Panc1 (cell line): ENCODE data around the gene LMNA.

ENCODE experiments used
- POLR2AphosphoS5 ChIP-seq: IDR thresholded peaks from 2 replicates; pipeline ENCODE4 v1.6.1; 2012; ENCODE audit warnings: mild to moderate bottlenecking, low read depth, low read length, moderate library complexity
- TCF7L2 ChIP-seq: IDR thresholded peaks from 2 replicates; pipeline ENCODE4 v1.6.1; 2011; ENCODE audit warnings: mild to moderate bottlenecking, low read depth, low read length, inconsistent platforms
- TF ChIP-seq, protein P1 (sequence below): fragments of 450-650 bp; IDR thresholded peaks from 2 replicates; pipeline ENCODE4 v1.5.1; 2017; ENCODE audit warnings: mild to moderate bottlenecking
- TF ChIP-seq, protein P2 (sequence below), 2 experiments: IDR thresholded peaks; 2 replicates each; pipeline ENCODE4 v1.6.1; 2011 to 2012; ENCODE audit warnings: low read depth in 2 of 2, control low read depth in 1 of 2, low read length in 1 of 2, mild to moderate bottlenecking in 1 of 2, moderate library complexity in 1 of 2; ENCODE audit not compliant: insufficient read depth in 1 of 2

DNA sequence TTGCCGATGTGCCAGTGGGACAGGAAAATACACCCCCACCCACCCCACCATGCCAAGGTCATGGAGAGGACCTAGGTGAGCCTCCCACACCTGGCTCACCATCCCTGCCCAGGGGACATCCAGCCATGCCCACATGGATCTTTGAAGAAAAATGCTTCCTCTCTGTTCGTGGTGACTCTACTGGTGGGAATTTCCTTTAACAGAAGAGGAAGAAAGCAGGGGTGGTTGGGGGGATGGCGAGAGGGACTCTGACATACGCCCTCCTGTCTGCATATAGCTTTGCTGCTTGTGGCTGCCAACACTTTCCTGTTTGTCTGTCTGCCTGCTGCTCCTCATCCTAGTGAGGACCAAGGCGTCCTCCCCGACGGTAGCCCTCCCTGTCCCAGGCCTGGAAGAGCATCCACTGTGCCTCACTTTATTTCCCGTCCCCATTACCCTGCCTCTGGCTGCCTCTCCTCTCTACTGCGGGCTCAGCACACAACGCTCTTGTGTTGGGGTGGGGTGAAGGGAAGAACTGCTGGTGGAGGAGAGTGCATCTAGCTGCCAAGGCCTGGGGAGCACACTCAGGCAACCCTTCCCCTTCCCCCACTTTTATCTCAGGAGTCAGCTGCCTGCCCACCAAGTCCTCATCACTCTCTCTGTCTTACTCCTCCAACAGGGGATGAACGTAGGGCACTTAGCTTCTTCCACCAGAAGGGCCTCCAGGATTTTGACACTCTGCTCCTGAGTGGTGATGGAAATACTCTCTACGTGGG lies 41.4 kb downstream of the LMNA start:
- TF ChIP-seq, protein P1, sequence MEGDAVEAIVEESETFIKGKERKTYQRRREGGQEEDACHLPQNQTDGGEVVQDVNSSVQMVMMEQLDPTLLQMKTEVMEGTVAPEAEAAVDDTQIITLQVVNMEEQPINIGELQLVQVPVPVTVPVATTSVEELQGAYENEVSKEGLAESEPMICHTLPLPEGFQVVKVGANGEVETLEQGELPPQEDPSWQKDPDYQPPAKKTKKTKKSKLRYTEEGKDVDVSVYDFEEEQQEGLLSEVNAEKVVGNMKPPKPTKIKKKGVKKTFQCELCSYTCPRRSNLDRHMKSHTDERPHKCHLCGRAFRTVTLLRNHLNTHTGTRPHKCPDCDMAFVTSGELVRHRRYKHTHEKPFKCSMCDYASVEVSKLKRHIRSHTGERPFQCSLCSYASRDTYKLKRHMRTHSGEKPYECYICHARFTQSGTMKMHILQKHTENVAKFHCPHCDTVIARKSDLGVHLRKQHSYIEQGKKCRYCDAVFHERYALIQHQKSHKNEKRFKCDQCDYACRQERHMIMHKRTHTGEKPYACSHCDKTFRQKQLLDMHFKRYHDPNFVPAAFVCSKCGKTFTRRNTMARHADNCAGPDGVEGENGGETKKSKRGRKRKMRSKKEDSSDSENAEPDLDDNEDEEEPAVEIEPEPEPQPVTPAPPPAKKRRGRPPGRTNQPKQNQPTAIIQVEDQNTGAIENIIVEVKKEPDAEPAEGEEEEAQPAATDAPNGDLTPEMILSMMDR, result no peak
- TF ChIP-seq, protein P2, sequence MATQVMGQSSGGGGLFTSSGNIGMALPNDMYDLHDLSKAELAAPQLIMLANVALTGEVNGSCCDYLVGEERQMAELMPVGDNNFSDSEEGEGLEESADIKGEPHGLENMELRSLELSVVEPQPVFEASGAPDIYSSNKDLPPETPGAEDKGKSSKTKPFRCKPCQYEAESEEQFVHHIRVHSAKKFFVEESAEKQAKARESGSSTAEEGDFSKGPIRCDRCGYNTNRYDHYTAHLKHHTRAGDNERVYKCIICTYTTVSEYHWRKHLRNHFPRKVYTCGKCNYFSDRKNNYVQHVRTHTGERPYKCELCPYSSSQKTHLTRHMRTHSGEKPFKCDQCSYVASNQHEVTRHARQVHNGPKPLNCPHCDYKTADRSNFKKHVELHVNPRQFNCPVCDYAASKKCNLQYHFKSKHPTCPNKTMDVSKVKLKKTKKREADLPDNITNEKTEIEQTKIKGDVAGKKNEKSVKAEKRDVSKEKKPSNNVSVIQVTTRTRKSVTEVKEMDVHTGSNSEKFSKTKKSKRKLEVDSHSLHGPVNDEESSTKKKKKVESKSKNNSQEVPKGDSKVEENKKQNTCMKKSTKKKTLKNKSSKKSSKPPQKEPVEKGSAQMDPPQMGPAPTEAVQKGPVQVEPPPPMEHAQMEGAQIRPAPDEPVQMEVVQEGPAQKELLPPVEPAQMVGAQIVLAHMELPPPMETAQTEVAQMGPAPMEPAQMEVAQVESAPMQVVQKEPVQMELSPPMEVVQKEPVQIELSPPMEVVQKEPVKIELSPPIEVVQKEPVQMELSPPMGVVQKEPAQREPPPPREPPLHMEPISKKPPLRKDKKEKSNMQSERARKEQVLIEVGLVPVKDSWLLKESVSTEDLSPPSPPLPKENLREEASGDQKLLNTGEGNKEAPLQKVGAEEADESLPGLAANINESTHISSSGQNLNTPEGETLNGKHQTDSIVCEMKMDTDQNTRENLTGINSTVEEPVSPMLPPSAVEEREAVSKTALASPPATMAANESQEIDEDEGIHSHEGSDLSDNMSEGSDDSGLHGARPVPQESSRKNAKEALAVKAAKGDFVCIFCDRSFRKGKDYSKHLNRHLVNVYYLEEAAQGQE (IDR thresholded peaks at IDR 0.05; ENCODE audit: insufficient read depth in 1 of 2, low read depth in 2 of 2, low read length in 1 of 2), result no peak
- TF ChIP-seq TCF7L2, result no peak
- no peak for TF ChIP-seq POLR2AphosphoS5
